ENCODE results near the gene NLRP9. TPM values are rescaled to one million over a fixed set of nuclear protein-coding genes. Genes with fewer than 3 reads are reported as not detected.
A peak's percentile ranks its signal among the peaks of the same experiment; 100 is the strongest.

The NLRP9 gene
- total and polyA plus RNA-seq, 2 of the 8 experiments (the other 6 are each of a cell fraction or from before 2014, with no cell fraction given): not detected

- Histone ChIP-seq H4K8ac (ENCODE audit: extremely low read depth, insufficient read depth, low read length) (peak overlapping the region; percentile 18; the same call in 1 of the 2 replicates), H3K14ac (ENCODE audit: insufficient read length) (no peak overlapping the region), H3K4me2 (ENCODE audit: insufficient read depth in 1 of 2, low read depth in 2 of 2, low read length in 2 of 2) (no peak overlapping the region), H3K23ac (ENCODE audit: insufficient read length) (no peak overlapping the region), H3K4me3 (ENCODE audit: extremely low read depth in 1 of 4, insufficient read depth in 2 of 4, low read depth in 3 of 4, low read length in 4 of 4) (no peak overlapping the region), H3K9me3 (ENCODE audit: insufficient read depth in 2 of 2, low read depth in 1 of 2, low read length in 1 of 2) (no peaks in the 10 kb centered on the region), H2BK120ac (replicated peaks; ENCODE audit: low read depth, low read length) (no peak overlapping the region), H2BK12ac (ENCODE audit: low read depth, low read length) (no peak overlapping the region), H3K18ac (ENCODE audit: extremely low read depth, low read length) (no peak overlapping the region), H3K9ac (replicated peaks in 1 of 4; ENCODE audit: extremely low read depth in 1 of 4, low read depth in 3 of 4, low read length in 3 of 4) (no peak overlapping the region; a peak in 1 of 7 replicates), H4K91ac (replicated peaks; ENCODE audit: insufficient read length, low read length) (no peak overlapping the region), H3K79me2 (ENCODE audit: control insufficient read depth in 1 of 2, insufficient read depth in 2 of 2, low read length in 2 of 2) (peaks cover 4 to 71% of the 10 kb centered on the region in 2 experiments; a peak in 3 of 4 replicates), H3K56ac (replicated peaks; ENCODE audit: insufficient read length, low read depth, low read length) (no peak overlapping the region), H3K36me3 (ENCODE audit: control insufficient read depth in 2 of 4, insufficient read depth in 4 of 4, low read length in 3 of 4) (peaks cover 48 to 62% (median 56%) of the 10 kb centered on the region in 4 experiments), H3K23me2 (ENCODE audit: low read depth, low read length) (no peaks in the 10 kb centered on the region), H4K20me1 (replicated peaks in 1 of 2; ENCODE audit: control insufficient read depth in 1 of 2, insufficient read depth in 2 of 2, low read length in 2 of 2) (peaks cover 38 to 54% of the 10 kb centered on the region in 2 experiments), H2AK5ac (ENCODE audit: low read depth, low read length) (no peak overlapping the region), H3K4ac (replicated peaks; ENCODE audit: insufficient read length, low read depth, low read length) (no peak overlapping the region), H4K5ac (ENCODE audit: insufficient read length, low read depth, low read length) (no peak overlapping the region), H2BK15ac (ENCODE audit: low read length) (no peak overlapping the region), H2AFZ (ENCODE audit: low read length) (no peak overlapping the region), H2BK20ac (ENCODE audit: low read length) (no peak overlapping the region), H2BK5ac (ENCODE audit: low read depth, low read length) (no peak overlapping the region), H3K79me1 (ENCODE audit: low read depth, low read length) (peaks cover 15% of the 10 kb centered on the region), H3K27me3 (replicated peaks in 1 of 4; ENCODE audit: control insufficient read depth in 3 of 4, extremely low read depth in 1 of 4, insufficient read depth in 3 of 4, low read length in 3 of 4) (no peaks in the 10 kb centered on the region), H3K27ac (ENCODE audit: low read depth, low read length) (no peak overlapping the region), H3K4me1 (replicated peaks in 1 of 4; ENCODE audit: control insufficient read depth in 3 of 4, insufficient read depth in 4 of 4, low read length in 3 of 4) (peaks cover 0 to 5% (median 2%) of the 10 kb centered on the region in 4 experiments; a peak in 5 of 7 replicates)
- DNase-seq (ENCODE audit: low read depth in 1 of 2, low spot score in 2 of 2) (no peak), FAIRE-seq (no peak)
- 87% methylated on average over 8 of the region's 11 CpGs; no CpG with 5 or more reads in 1 of the 2 experiments for WGBS, 2 experiments (ENCODE audit: extremely low coverage in 1 of 2, insufficient coverage in 1 of 2, insufficient read length in 1 of 2, insufficient replicate concordance in 2 of 2, low coverage in 1 of 2, low lambda C conversion rate in 2 of 2, missing lambda C conversion rate in 1 of 2)
- POLR2A ChIA-PET (ENCODE audit: partially characterized antibody): interaction anchor here (1.1 to 7.1 kb wide), 3 partner anchors 10 to 13 kb away, joined by 3 to 75 read pairs (median 4); no protein-coding TSS in a partner anchor
- TF ChIP-seq SIN3A (conservative IDR thresholded peaks at IDR 0.05 in 1 of 2, IDR thresholded peaks at IDR 0.05 in 1 of 2; ENCODE audit: low read depth in 1 of 2, low read length in 2 of 2): no peak
- TF ChIP-seq RXRA (IDR thresholded peaks at IDR 0.05; ENCODE audit: insufficient read depth, low read depth, low read length): no peak
- TF ChIP-seq HDAC2 (IDR thresholded peaks at IDR 0.05; ENCODE audit: borderline replicate concordance in 1 of 2, low read depth in 2 of 2, low read length in 2 of 2): no peak
- no peak for TF ChIP-seq CBX8 (IDR thresholded peaks at IDR 0.05; ENCODE audit: borderline replicate concordance, low read depth, low read length)
- no peak for TF ChIP-seq POU5F1 (IDR thresholded peaks at IDR 0.05; ENCODE audit: low read depth, low read length)
- no peak for TF ChIP-seq NRF1 (IDR thresholded peaks at IDR 0.05; ENCODE audit: low read depth, low read length)
- CTCF ChIA-PET (ENCODE audit: partially characterized antibody): interaction anchor here (0.9 to 1.1 kb wide), 2 partner anchors 14 to 15 kb away, joined by 3 read pairs; no protein-coding TSS in a partner anchor
Measured at GRCh38 chr19:55667958-55668357, 70.2 kb downstream of the NLRP9 start.

All from H1 (cell line).